Right lobe of liver (tissue), 4 donors: ENCODE data around the gene ZEB1.

Source experiments
- CTCF ChIP-seq, 4 donors: fragments of 200-600 bp in 3 of 4; fragments of 450-650 bp in 1 of 4; IDR thresholded peaks; one replicate each; pipeline versions ENCODE4 v1.5.1 to v1.8.0; 2016 to 2022; ENCODE audit warnings: antibody characterized with exemption in 4 of 4, mild to moderate bottlenecking in 2 of 4
- POLR2A ChIP-seq: fragments of 450-650 bp; IDR thresholded peaks from one replicate; pipeline ENCODE4 v1.6.1; 2017; ENCODE audit warnings: antibody characterized with exemption, mild to moderate bottlenecking
- donor health status: DM: no; HTN: no; CAD: no.
- donor health status: DM: no; HTN: no; CAD: no.
- donor health status: DM: no; HTN: yes; CAD: no.

- no peak for TF ChIP-seq CTCF (IDR thresholded peaks at IDR 0.05)
- TF ChIP-seq POLR2A = no peak
These were observed 164.5 kb downstream of the ZEB1 start for GRCh38 chr10:31483546-31483945.
